AG04450 (cell line): Measurements from ENCODE around the gene CTTNBP2. TPM values are rescaled to one million over a fixed set of nuclear protein-coding genes. Genes with fewer than 3 reads are reported as not detected.

Source experiments
- CTCF ChIA-PET: fragments of 300-600, 350-600 bp; formaldehyde crosslinking; extraction: SDS; loops from one replicate; lab custom pipeline; 2022; ENCODE audit warnings: antibody characterized with exemption, inconsistent platforms; lab: Charles Lee
- POLR2A ChIA-PET: fragments of 350-600 bp; formaldehyde crosslinking; extraction: SDS; loops from one replicate; lab custom pipeline; 2021; ENCODE audit warnings: antibody characterized with exemption, inconsistent platforms; lab: Yijun Ruan, JAX
- DNase-seq: peaks from one replicate; pipeline ENCODE4 v3.0.0-alpha.2; 2011; ENCODE audit warnings: low read depth, low spot score
- H3K27ac ChIP-seq: one replicate; pipeline ENCODE4 v1.5.1; 2012; ENCODE audit warnings: low read depth, low read length, control low read depth
- H3K27me3 ChIP-seq: one replicate; pipeline ENCODE4 v1.6.0; 2012; ENCODE audit warnings: low read length; ENCODE audit not compliant: control insufficient read depth, insufficient read depth
- H3K4me3 ChIP-seq: 2 replicates; pipeline ENCODE4 v1.5.1; 2011; ENCODE audit warnings: mild to moderate bottlenecking, low read depth, low read length, control low read depth
- H3K9me3 ChIP-seq: 2 replicates; pipeline ENCODE4 v1.5.1; 2012; ENCODE audit warnings: low read length; ENCODE audit not compliant: control insufficient read depth, insufficient read depth
- CTCF ChIP-seq: IDR thresholded peaks from 2 replicates; pipeline ENCODE4 v1.5.1; 2011; ENCODE audit warnings: low read depth, low read length, control low read depth, inconsistent platforms
- polyA plus RNA-seq: library from polyadenylated mRNA; depleted of rRNA; stranded (reverse); fragments of >200 nt; gene quantifications from 2 replicates; pipeline ENCODE4 v1.2.3, GENCODE V29; 2011

CTTNBP2 gene
- polyA plus RNA-seq, 1 experiment = 14.4 TPM

GRCh38 chr7:117793976-117794375 lies 79.3 kb downstream of the CTTNBP2 start:
- TF ChIP-seq CTCF = no peak
- H3K4me3 ChIP-seq = no peak overlapping the region
- CTCF ChIA-PET = no interaction called here
- no peaks in the 10 kb centered on the region for H3K27me3 ChIP-seq
- POLR2A ChIA-PET = no interaction called here
- H3K9me3 ChIP-seq = no peaks in the 10 kb centered on the region
- DNase-seq = no peak
- no peak overlapping the region for H3K27ac ChIP-seq

- Histone ChIP-seq H3K27me3 (no peaks in the 10 kb centered on the region), H3K27ac (no peak overlapping the region), H3K4me3 (no peak overlapping the region), H3K9me3 (no peaks in the 10 kb centered on the region)
- ChIA-PET POLR2A (no interaction called here), CTCF (interaction anchor here (0.8 kb wide), 1 partner anchor 42 kb away, joined by 3 read pairs; no protein-coding TSS in a partner anchor)
- no peak for TF ChIP-seq CTCF
- DNase-seq = no peak
These were observed 79.7 kb downstream of the CTTNBP2 start for GRCh38 chr7:117793521-117793920.

- DNase-seq = no peak
- H3K27me3 ChIP-seq = no peaks in the 10 kb centered on the region
- CTCF ChIA-PET = interaction anchor here (1.1 kb wide), 1 partner anchor 13 kb away, joined by 3 read pairs; no protein-coding TSS in a partner anchor
- no peaks in the 10 kb centered on the region for H3K9me3 ChIP-seq
- no peak for TF ChIP-seq CTCF
- no peak overlapping the region for H3K4me3 ChIP-seq
- POLR2A ChIA-PET = no interaction called here
- H3K27ac ChIP-seq = no peak overlapping the region
These were observed 81.1 kb downstream of the CTTNBP2 start for GRCh38 chr7:117791877-117792780.

- no peaks in the 10 kb centered on the region for H3K27me3 ChIP-seq
- DNase-seq = no peak
- POLR2A ChIA-PET = no interaction called here
- H3K4me3 ChIP-seq = no peak overlapping the region
- CTCF ChIA-PET = no interaction called here
- H3K27ac ChIP-seq = no peak overlapping the region
- no peaks in the 10 kb centered on the region for H3K9me3 ChIP-seq
- TF ChIP-seq CTCF = no peak
These were observed 82.5 kb downstream of the CTTNBP2 start for GRCh38 chr7:117790731-117791130.

- TF ChIP-seq CTCF = no peak
- Histone ChIP-seq H3K9me3 (no peaks in the 10 kb centered on the region), H3K27ac (no peak overlapping the region), H3K4me3 (no peak overlapping the region), H3K27me3 (no peaks in the 10 kb centered on the region)
- CTCF ChIA-PET = no interaction called here
- no peak for DNase-seq
- POLR2A ChIA-PET = no interaction called here
These were observed 83.0 kb downstream of the CTTNBP2 start for GRCh38 chr7:117790251-117790650.
